HG03432 (cell line): ENCODE results near the gene STAM.

Source experiments
- ATAC-seq: cut with Tn5 transposase; IDR thresholded peaks from one replicate; pipeline ENCODE4 v1.9.1; 2021; ENCODE audit warnings: mild to moderate bottlenecking, moderate library complexity; ENCODE audit not compliant: unreplicated experiment

Gene STAM

DNA sequence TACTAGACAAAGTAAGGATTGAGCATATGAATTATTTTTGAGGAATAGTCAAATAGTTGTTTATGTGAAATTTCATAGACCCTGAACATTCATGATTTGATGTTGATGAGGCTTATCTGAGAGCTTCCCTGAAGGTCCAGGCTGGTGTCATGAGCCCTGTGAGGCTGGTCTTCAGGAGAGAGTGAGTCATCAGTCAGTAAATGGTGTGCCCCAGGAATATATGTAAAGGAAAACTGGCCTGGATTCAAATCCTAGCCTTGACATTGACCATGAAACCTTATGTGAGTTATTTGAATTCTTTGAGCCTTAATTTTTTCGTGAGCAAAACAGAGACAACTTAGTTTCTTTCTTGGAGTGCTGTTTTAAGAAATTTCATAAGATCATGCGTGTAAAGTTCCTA, 114.2 kb downstream of the STAM start:
- no peak for ATAC-seq

DNA sequence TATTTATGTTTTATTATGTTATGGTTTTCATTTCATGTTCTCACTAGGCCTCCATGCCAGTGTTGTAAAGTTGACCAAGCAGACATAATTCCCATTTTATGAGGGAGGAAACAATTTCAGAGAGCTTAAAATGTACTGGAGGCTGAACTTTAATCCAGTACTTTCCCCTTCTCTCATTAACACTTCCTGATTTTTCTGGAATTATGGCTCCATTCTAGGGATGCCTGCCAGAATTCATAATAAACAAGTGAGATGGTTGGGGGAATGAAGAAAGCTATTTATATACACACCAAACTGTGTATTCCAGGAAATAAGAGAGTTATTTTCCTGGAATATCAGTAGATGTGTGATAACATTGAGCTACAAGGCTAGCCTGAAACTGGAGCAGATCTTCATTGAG, 114.9 kb downstream of the STAM start:
- ATAC-seq: no peak

DNA sequence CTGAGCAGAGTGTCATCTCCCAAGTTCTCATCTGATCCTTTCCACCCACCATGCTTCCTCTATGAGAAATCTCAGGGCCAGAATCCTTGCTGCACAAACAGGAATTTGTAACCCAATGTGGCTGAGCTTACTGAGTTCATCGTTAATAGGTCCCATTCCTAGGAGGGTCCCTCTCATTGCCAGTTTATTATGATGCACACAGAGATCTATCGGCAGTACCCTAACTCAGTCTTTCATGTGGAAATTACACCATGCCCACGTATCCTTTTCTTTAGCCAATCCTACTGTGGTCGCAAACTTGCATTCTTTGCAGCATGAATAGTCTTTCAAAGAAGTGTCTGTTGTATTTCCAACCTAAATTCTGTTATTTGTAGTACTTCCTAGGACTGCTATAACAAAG, 120.2 kb downstream of the STAM start:
- ATAC-seq: no peak

DNA sequence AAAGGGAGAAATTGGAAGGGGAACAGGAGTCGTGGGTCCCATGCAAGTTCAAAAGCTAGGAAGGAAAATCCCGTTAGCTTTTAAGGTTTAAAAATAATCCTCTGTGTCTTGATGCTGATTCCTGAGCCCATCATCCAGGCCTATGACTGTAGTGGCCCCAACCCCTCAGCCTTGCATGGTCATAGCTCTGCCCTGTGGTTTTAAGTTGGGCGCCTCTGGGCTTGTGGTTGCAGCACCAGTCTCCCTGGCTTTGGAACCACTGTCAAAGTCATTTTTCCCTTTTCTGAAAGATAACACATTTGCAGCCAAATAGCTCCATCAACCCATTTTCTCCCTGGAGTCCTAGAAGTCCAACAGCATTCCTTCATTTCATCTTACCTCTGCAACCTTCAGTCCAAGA, 121.7 kb downstream of the STAM start:
- ATAC-seq: no peak
